Left lung (tissue), 10 donors: ENCODE measurements around the gene ITGB3BP. TPM values are rescaled to one million over a fixed set of nuclear protein-coding genes. Genes with fewer than 3 reads are reported as not detected.

ENCODE experiments used
- ATAC-seq: fragments of 200-7000 bp; cut with Tn5 transposase; one replicate; pipeline ENCODE4 v1.9.1; 2020; ENCODE audit warnings: moderate library complexity
- DNase-seq, 4 donors: peaks; one replicate each; pipeline ENCODE4 v3.0.0-alpha.2; 2013 to 2020
- H3K27ac ChIP-seq, 2 donors: fragments of 200-600 bp; sonication (generic) in 1 of 2; one replicate each; pipeline versions ENCODE4 v1.5.0 to v1.8.0; 2020 to 2021
- H3K27me3 ChIP-seq, 2 donors: fragments of 200-600 bp; sonication (generic) in 1 of 2; one replicate each; pipeline versions ENCODE4 v1.5.0 to v1.8.0; 2020 to 2021
- H3K36me3 ChIP-seq, 2 donors: fragments of 200-600 bp; sonication (generic) in 1 of 2; one replicate each; pipeline versions ENCODE4 v1.5.0 to v1.8.0; 2020 to 2021
- H3K4me1 ChIP-seq, 2 donors: fragments of 200-600 bp; one replicate each; pipeline ENCODE4 v1.8.0; 2021
- H3K4me3 ChIP-seq, 2 donors: fragments of 200-600 bp; sonication (generic) in 1 of 2; one replicate each; pipeline versions ENCODE4 v1.5.0 to v1.8.0; 2020 to 2021; ENCODE audit warnings: mild to moderate bottlenecking in 1 of 2
- H3K9me3 ChIP-seq, 2 donors: fragments of 200-600 bp; sonication (generic) in 1 of 2; one replicate each; pipeline versions ENCODE4 v1.5.0 to v1.8.0; 2020 to 2021
- CTCF ChIP-seq, 2 donors: fragments of 200-600 bp; sonication (generic) in 1 of 2; IDR thresholded peaks; one replicate each; pipeline versions ENCODE4 v1.5.0 to v1.8.0; 2021; ENCODE audit warnings: antibody characterized with exemption in 2 of 2
- intact Hi-C, 2 donors: fragments of 100-400 bp; cut with DNase I; formaldehyde crosslinking; loops; one replicate each; pipeline versions ENCODE4 v1.11.2 to v1.14.2; 2022
- polyA plus RNA-seq, 6 donors: library from polyadenylated mRNA; unstranded; fragments of 120-200 nt; gene quantifications; one replicate each; pipeline ENCODE4 v1.2.1, GENCODE V29; 2013; ENCODE audit not compliant: insufficient read length in 6 of 6
- total RNA-seq, 2 donors: library from RNA; stranded (reverse); fragmentation: NEBNext Ultra II Directional; extraction: Animal tissue kit (Norgen Biotek cat#: 25700); gene quantifications; one replicate each; pipeline ENCODE4 v1.2.1, GENCODE V29; 2021
- donor health status: DM: no; HTN: yes; CAD: no.
- donor health status: DM: no; HTN: no; CAD: no.

ITGB3BP gene
- total and polyA plus RNA-seq, 8 donors, result 16.6 to 75.8 (median 62.7) TPM

- DNase-seq (no peak), ATAC-seq (no peak)
- intact Hi-C loops, result no loop called here
- H3K27me3 ChIP-seq, result no peaks in the 10 kb centered on the region
- no peaks in the 10 kb centered on the region for H3K4me1 ChIP-seq
- H3K4me3 ChIP-seq, result no peak overlapping the region
- H3K9me3 ChIP-seq, result no peaks in the 10 kb centered on the region
- H3K36me3 ChIP-seq, result no peaks in the 10 kb centered on the region
- no peak overlapping the region for H3K27ac ChIP-seq
- TF ChIP-seq CTCF (IDR thresholded peaks at IDR 0.05), result no peak
Observed at GRCh38 chr1:63563745-63564144, 40.7 kb upstream of the ITGB3BP start.

GRCh38 chr1:63559357-63559756 lies 36.3 kb upstream of the ITGB3BP start:
- ATAC-seq (no peak), DNase-seq (no peak)
- Histone ChIP-seq H3K4me3 (no peak overlapping the region), H3K27me3 (no peaks in the 10 kb centered on the region), H3K36me3 (no peaks in the 10 kb centered on the region), H3K27ac (no peak overlapping the region), H3K9me3 (no peaks in the 10 kb centered on the region), H3K4me1 (no peaks in the 10 kb centered on the region)
- no peak for TF ChIP-seq CTCF (IDR thresholded peaks at IDR 0.05)
- intact Hi-C loops, result no loop called here

- peak in 1 of 4 donors; percentile 35 for DNase-seq
- intact Hi-C loops, result no loop called here
- ATAC-seq, result peak; percentile 56
Observed at GRCh38 chr1:63557365-63557987, 34.5 kb upstream of the ITGB3BP start.

GRCh38 chr1:63555480-63555879 lies 32.5 kb upstream of the ITGB3BP start:
- no peak overlapping the region for H3K4me3 ChIP-seq
- ATAC-seq (no peak), DNase-seq (no peak)
- H3K27me3 ChIP-seq, result no peaks in the 10 kb centered on the region
- H3K36me3 ChIP-seq, result no peaks in the 10 kb centered on the region
- TF ChIP-seq CTCF (IDR thresholded peaks at IDR 0.05), result no peak
- no peaks in the 10 kb centered on the region for H3K4me1 ChIP-seq
- intact Hi-C loops, result no loop called here
- H3K27ac ChIP-seq, result no peak overlapping the region
- no peaks in the 10 kb centered on the region for H3K9me3 ChIP-seq

More at GRCh38 chr1:63557365-63557987, 34.5 kb upstream of the ITGB3BP start:
- Histone ChIP-seq H3K27ac (no peak overlapping the region), H3K36me3 (no peaks in the 10 kb centered on the region), H3K4me1 (no peaks in the 10 kb centered on the region), H3K27me3 (no peaks in the 10 kb centered on the region), H3K9me3 (no peaks in the 10 kb centered on the region), H3K4me3 (no peak overlapping the region)
- TF ChIP-seq CTCF (IDR thresholded peaks at IDR 0.05), result peak; percentile 33 to 47

GRCh38 chr1:63548877-63549276 lies 25.9 kb upstream of the ITGB3BP start:
- Histone ChIP-seq H3K27ac (no peak overlapping the region), H3K4me1 (no peaks in the 10 kb centered on the region), H3K36me3 (peaks cover 0 to 4% of the 10 kb centered on the region in 2 donors), H3K9me3 (no peaks in the 10 kb centered on the region), H3K4me3 (no peak overlapping the region), H3K27me3 (no peaks in the 10 kb centered on the region)
- ATAC-seq, result no peak
- DNase-seq, result no peak
- intact Hi-C loops, result no loop called here
- no peak for TF ChIP-seq CTCF (IDR thresholded peaks at IDR 0.05)
